K562 (cell line): ENCODE results near the gene CCNL1. TPM values are rescaled to one million over a fixed set of nuclear protein-coding genes. Genes with fewer than 3 reads are reported as not detected.

Experiments used
- BRCA1 ChIP-seq, 2 experiments: fragments of 450-650 bp in 1 of 2; sonication (generic) in 1 of 2; formaldehyde crosslinking in 1 of 2; IDR thresholded peaks; 2 replicates each; pipeline versions ENCODE4 v1.5.0 to v1.6.1; 2017 to 2020; ENCODE audit warnings: mild to moderate bottlenecking in 1 of 2, missing genetic modification reagents in 1 of 2
- CLOCK ChIP-seq: fragments of 250-450 bp; sonication (Bioruptor Pico); IDR thresholded peaks from 2 replicates; pipeline ENCODE4 v1.4.0; 2020; ENCODE audit warnings: mild to moderate bottlenecking, moderate library complexity, borderline replicate concordance
- KLF16 ChIP-seq: IDR thresholded peaks from 2 replicates; pipeline ENCODE4 v1.6.1; 2016; ENCODE audit warnings: antibody characterized with exemption
- MAFG ChIP-seq: fragments of 450-650 bp; conservative IDR thresholded peaks from 2 replicates; pipeline ENCODE4 v1.6.1; 2016; ENCODE audit warnings: missing genetic modification characterization, missing compliant biosample characterization
- PHTF2 ChIP-seq: fragments of 250-450 bp; sonication (Bioruptor Pico); IDR thresholded peaks from 2 replicates; pipeline ENCODE4 v1.5.0; 2021; ENCODE audit warnings: mild to moderate bottlenecking
- RFX1 ChIP-seq: fragments of 450-650 bp; IDR thresholded peaks from 2 replicates; pipeline ENCODE4 v1.6.1; 2016; ENCODE audit warnings: mild to moderate bottlenecking, moderate library complexity
- SMARCB1 ChIP-seq: IDR thresholded peaks from 2 replicates; pipeline ENCODE4 v1.6.1; 2011; ENCODE audit warnings: improper control_type of control experiment, low read depth; ENCODE audit not compliant: insufficient read length
- TARDBP ChIP-seq: fragments of 450-650 bp; IDR thresholded peaks from 2 replicates; pipeline ENCODE4 v1.6.1; 2016
- TSHZ1 ChIP-seq: fragments of 250-450 bp; sonication (Bioruptor Pico); IDR thresholded peaks from 2 replicates; pipeline ENCODE4 v1.4.0; 2020; ENCODE audit warnings: mild to moderate bottlenecking, moderate library complexity
- UBTF ChIP-seq, 2 experiments: IDR thresholded peaks; 2 replicates each; pipeline ENCODE4 v1.6.1; 2012; ENCODE audit warnings: improper control_type of control experiment in 2 of 2, low read depth in 2 of 2, low read length in 2 of 2, borderline replicate concordance in 1 of 2
- XRCC3 ChIP-seq: fragments of 450-650 bp; IDR thresholded peaks from 2 replicates; pipeline ENCODE4 v1.6.1; 2017; ENCODE audit warnings: mild to moderate bottlenecking, moderate library complexity
- ZNF347 ChIP-seq: fragments of 450-650 bp; formaldehyde crosslinking; IDR thresholded peaks from 2 replicates; pipeline ENCODE4 v1.4.0; 2020; ENCODE audit warnings: low read depth, mild to moderate bottlenecking, moderate library complexity
- ZSCAN29 ChIP-seq: fragments of 450-650 bp; IDR thresholded peaks from 2 replicates; pipeline ENCODE4 v1.6.1; 2017
- polyA plus RNA-seq, 8 experiments: library from polyadenylated mRNA; depleted of rRNA in 4 of 8; stranded (reverse) in 5 of 8; unstranded in 3 of 8; fragments of >200 nt; fragmentation: Nextera tagmentation in 2 of 8; fragmentation: Illumina TruSeq in 1 of 8; extraction: Ambion mirVana in 2 of 8; extraction: Trizol in 1 of 8; gene quantifications; 2 replicates each; pipeline versions ENCODE4 v1.2.1 to v1.2.3, GENCODE V29; 2011 to 2014; ENCODE audit warnings: inconsistent platforms in 1 of 8, missing spikeins in 1 of 8
- total RNA-seq, 7 experiments: library from RNA; depleted of rRNA in 6 of 7; stranded (reverse); fragments of >200 nt in 6 of 7; fragmentation: Illumina TruSeq in 2 of 7; extraction: Trizol in 2 of 7; gene quantifications; 2 replicates each; pipeline versions ENCODE4 v1.2.1 to v1.2.3, GENCODE V29; 2011 to 2021; ENCODE audit warnings: low replicate concordance in 1 of 7
- TF ChIP-seq, protein P1 (sequence below), 2 experiments: fragments of 150-350 bp in 1 of 2; IDR thresholded peaks; 2 replicates each; pipeline ENCODE4 v1.6.1; 2012 to 2016; ENCODE audit warnings: low read depth in 2 of 2, low read length in 2 of 2, mild to moderate bottlenecking in 1 of 2, moderate library complexity in 1 of 2

The CCNL1 gene
- total and polyA plus RNA-seq, 9 of the 15 experiments (the other 6 are each of a cell fraction or from before 2014, with no cell fraction given), result 16.1 to 186 (median 132) TPM

DNA sequence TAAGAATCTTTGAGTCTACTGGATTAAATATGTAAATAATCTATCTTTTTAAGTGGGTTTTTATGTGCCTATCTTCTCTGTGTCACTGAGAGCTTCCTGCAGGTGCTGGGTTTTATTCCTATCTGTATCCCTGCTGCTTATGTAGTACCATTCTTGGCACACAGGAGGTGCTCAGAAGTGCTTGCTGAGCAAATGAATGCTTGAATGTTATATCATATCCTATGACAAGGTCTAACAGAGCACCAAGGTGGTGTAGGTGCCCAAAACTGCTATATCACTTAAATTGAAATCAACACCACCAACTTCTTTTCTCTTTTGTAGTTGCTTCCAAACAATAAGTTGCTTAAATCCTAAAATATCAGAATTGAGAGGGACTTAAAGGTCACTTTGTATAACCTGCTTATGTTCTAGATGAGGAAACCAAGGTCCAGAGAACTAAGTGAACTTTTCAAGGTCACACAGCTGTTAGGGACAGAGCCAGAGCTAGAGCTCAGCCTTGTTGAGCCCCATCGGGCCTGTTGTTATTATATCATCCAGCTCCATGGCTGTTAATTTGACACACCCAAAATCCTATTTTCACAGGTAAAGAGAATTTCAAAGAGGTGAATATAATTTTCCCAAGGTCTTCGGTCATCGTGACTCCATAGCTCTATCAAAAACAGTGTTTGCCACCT lies 46.0 kb downstream of the CCNL1 start (continued):
- TF ChIP-seq, protein P1, sequence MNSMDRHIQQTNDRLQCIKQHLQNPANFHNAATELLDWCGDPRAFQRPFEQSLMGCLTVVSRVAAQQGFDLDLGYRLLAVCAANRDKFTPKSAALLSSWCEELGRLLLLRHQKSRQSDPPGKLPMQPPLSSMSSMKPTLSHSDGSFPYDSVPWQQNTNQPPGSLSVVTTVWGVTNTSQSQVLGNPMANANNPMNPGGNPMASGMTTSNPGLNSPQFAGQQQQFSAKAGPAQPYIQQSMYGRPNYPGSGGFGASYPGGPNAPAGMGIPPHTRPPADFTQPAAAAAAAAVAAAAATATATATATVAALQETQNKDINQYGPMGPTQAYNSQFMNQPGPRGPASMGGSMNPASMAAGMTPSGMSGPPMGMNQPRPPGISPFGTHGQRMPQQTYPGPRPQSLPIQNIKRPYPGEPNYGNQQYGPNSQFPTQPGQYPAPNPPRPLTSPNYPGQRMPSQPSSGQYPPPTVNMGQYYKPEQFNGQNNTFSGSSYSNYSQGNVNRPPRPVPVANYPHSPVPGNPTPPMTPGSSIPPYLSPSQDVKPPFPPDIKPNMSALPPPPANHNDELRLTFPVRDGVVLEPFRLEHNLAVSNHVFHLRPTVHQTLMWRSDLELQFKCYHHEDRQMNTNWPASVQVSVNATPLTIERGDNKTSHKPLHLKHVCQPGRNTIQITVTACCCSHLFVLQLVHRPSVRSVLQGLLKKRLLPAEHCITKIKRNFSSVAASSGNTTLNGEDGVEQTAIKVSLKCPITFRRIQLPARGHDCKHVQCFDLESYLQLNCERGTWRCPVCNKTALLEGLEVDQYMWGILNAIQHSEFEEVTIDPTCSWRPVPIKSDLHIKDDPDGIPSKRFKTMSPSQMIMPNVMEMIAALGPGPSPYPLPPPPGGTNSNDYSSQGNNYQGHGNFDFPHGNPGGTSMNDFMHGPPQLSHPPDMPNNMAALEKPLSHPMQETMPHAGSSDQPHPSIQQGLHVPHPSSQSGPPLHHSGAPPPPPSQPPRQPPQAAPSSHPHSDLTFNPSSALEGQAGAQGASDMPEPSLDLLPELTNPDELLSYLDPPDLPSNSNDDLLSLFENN (IDR thresholded peaks at IDR 0.05; ENCODE audit: low read depth in 2 of 2, low read length in 2 of 2), result no peak
- TF ChIP-seq UBTF (IDR thresholded peaks at IDR 0.05; ENCODE audit: borderline replicate concordance in 1 of 2, low read depth in 2 of 2, low read length in 2 of 2) (no peak), BRCA1 (IDR thresholded peaks at IDR 0.05) (no peak), BRCA1 (CRISPR knock-in tag; IDR thresholded peaks at IDR 0.05) (no peak), XRCC3 (no peak), RFX1 (no peak), TARDBP (no peak), MAFG (0 out of 2 replicates have a peak, but pooled peaks have one; percentile 14), ZSCAN29 (no peak), PHTF2 (CRISPR knock-in tag) (no peak), SMARCB1 (no peak), CLOCK (CRISPR knock-in tag) (no peak), KLF16 (no peak), ZNF347 (CRISPR knock-in tag) (no peak), TSHZ1 (no peak)
